Measurements from ENCODE around the gene SYT3. TPM values are rescaled to one million over a fixed set of nuclear protein-coding genes. Genes with fewer than 3 reads are reported as not detected.
"Not testable (repeated sequence)": the region's sequence is repeated elsewhere in the genome, so short reads cannot be mapped to it uniquely, and the experiment has no call there.

The SYT3 gene
- total RNA-seq, 1 donor from 2014 or later: 0.22 TPM

DNA sequence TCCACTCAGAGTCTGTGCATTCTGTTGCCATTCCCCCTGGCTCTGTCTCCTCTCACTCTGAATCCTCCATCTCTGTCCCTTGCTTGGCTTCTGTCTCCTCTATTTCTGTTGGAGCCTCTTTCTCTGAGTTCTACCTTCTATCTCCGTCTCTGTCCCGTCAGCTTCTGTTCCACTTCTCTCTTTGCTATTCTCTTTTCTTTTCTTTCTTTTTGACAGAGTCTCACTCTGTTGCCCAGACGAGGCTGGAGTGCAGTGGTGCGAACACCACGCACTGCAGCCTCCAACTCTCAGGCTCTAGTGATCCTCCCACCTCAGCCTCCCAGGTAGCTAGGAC is 37.6 kb downstream of the SYT3 start:
- intact Hi-C loops (cut with micrococcal nuclease): no loop called here
- Histone ChIP-seq H3K36me3 (no peaks in the 10 kb centered on the region), H3K27me3 (ENCODE audit: low read depth) (peaks cover 83% of the 10 kb centered on the region), H3K9me3 (replicated peaks) (no peaks in the 10 kb centered on the region), H3K4me1 (no peaks in the 10 kb centered on the region), H3K4me3 (no peak overlapping the region), H3K27ac (replicated peaks) (no peak overlapping the region)
- TF ChIP-seq, protein P1, sequence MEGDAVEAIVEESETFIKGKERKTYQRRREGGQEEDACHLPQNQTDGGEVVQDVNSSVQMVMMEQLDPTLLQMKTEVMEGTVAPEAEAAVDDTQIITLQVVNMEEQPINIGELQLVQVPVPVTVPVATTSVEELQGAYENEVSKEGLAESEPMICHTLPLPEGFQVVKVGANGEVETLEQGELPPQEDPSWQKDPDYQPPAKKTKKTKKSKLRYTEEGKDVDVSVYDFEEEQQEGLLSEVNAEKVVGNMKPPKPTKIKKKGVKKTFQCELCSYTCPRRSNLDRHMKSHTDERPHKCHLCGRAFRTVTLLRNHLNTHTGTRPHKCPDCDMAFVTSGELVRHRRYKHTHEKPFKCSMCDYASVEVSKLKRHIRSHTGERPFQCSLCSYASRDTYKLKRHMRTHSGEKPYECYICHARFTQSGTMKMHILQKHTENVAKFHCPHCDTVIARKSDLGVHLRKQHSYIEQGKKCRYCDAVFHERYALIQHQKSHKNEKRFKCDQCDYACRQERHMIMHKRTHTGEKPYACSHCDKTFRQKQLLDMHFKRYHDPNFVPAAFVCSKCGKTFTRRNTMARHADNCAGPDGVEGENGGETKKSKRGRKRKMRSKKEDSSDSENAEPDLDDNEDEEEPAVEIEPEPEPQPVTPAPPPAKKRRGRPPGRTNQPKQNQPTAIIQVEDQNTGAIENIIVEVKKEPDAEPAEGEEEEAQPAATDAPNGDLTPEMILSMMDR (IDR thresholded peaks at IDR 0.05; ENCODE audit: borderline replicate concordance): no peak
- no peak for DNase-seq

DNA sequence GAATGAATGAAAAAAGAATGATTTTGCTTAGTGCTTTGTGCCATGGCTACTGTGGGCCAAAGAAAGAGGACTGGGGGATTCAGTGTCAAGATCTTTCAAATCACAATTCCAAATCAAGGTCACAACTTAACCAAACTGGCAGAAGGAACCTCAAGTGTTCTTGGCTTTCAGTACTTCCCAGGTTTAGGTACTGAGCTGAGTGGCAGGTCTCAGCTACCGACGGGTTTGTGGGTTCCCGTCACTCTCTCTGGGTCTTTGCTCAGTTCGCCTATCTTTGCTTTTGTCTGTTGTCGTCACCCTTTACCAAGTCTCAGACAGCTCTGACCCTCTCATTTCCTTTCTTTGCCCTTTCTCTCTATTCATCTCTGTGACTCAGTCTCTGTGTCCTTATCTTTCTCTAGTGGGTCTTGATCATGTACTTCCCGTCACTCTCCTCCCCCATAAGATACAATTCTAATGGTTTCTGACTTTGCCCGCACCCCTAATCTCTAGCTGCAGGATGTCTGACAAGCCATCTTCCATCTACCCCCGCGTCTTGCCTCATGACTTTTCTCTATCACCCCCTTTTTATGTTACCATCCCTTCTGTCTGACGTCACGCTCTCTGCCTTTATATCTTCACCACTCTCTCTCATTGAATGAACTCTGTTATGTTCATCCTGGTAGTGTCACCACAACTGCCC is 38.1 kb downstream of the SYT3 start:
- H3K4me1 ChIP-seq: no peaks in the 10 kb centered on the region
- intact Hi-C loops (cut with micrococcal nuclease): no loop called here
- TF ChIP-seq, protein P1 (IDR thresholded peaks at IDR 0.05; ENCODE audit: borderline replicate concordance): no peak
- H3K4me3 ChIP-seq: no peak overlapping the region
- peaks cover 83% of the 10 kb centered on the region for H3K27me3 ChIP-seq (ENCODE audit: low read depth)
- DNase-seq: no peak
- H3K36me3 ChIP-seq: no peaks in the 10 kb centered on the region
- H3K9me3 ChIP-seq (replicated peaks): no peaks in the 10 kb centered on the region
- H3K27ac ChIP-seq (replicated peaks): no peak overlapping the region

DNA sequence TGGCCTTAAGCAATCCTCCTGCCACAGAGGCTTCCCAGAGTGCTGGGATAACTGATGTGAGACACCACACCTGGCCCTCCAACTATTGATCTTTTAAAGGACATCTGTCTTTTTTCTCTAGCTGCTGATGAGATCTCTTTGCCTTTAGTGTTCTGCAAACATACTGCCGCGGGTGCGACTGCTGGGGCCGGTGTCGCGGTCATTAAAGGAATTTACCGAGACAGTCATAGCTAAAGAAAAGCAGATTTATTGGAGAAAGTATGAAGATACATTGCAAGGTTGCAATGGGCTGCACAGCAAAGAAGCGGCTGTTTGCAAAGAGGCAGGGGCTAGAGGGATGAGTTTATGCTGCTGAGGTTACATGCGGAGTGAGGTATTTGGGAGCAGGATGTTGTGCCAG is 40.3 kb downstream of the SYT3 start:
- no peaks in the 10 kb centered on the region for H3K36me3 ChIP-seq
- no peak overlapping the region for H3K27ac ChIP-seq (replicated peaks)
- TF ChIP-seq, protein P1 (IDR thresholded peaks at IDR 0.05; ENCODE audit: borderline replicate concordance): no peak
- H3K9me3 ChIP-seq (replicated peaks): no peaks in the 10 kb centered on the region
- DNase-seq: no peak
- H3K4me1 ChIP-seq: no peaks in the 10 kb centered on the region
- intact Hi-C loops (cut with micrococcal nuclease): no loop called here
- no peak overlapping the region for H3K4me3 ChIP-seq
- H3K27me3 ChIP-seq (ENCODE audit: low read depth): peaks cover 82% of the 10 kb centered on the region

DNA sequence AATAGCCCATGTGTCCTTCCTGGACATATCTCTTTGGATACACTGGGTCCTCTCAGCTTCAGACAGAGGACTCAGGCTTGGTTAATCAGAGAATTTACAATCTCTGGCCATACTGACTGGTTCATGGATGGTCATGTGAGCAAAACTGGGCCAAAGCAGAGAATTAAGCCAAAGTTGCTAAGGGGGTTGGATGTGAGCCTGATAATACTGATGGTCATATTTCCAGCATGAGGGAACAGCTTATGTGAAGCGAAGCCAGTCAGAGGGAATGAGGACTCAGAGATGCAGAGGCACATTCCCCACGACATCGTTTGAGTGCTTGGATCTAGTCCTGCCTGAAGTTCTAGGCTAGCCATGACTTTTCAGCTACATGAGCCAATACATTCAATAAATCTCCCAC is 49.5 kb downstream of the SYT3 start:
- Histone ChIP-seq H3K4me1 (no peaks in the 10 kb centered on the region), H3K27me3 (ENCODE audit: low read depth) (peaks cover 72% of the 10 kb centered on the region), H3K9me3 (replicated peaks) (no peaks in the 10 kb centered on the region), H3K27ac (replicated peaks) (no peak overlapping the region), H3K4me3 (no peak overlapping the region), H3K36me3 (no peaks in the 10 kb centered on the region)
- TF ChIP-seq, protein P1 (IDR thresholded peaks at IDR 0.05; ENCODE audit: borderline replicate concordance): no peak
- intact Hi-C loops (cut with micrococcal nuclease): no loop called here
- no peak for DNase-seq

DNA sequence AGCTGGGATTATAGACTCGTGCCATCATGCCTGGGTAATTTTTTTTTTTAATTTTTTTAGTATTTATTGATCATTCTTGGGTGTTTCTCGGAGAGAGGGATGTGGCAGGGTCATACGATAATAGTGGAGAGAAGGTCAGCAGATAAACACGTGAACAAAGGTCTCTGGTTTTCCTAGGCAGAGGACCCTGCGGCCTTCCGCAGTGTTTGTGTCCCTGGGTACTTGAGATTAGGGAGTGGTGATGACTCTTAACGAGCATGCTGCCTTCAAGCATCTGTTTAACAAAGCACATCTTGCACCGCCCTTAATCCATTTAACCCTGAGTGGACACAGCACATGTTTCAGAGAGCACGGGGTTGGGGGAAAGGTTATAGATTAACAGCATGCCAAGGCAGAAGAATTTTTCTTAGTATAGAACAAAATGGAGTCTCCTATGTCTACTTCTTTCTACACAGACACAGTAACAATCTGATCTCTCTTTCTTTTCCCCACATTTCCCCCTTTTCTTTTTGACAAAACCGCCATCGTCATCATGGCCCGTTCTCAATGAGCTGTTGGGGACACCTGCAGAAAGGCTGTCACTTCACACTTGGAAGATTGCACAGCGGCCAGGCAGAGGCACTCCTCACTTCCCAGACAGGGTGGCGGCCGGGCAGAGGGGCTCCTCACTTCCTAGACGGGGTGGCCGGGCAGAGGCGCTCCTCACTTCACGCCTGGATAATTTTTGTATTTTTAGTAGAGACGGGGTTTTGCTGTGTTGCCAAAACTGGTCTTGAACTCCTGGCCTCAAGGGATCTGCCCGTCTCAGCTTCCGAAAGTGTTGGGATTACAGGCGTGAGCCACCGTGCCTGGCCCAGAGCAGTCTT is 57.7 kb downstream of the SYT3 start:
- H3K9me3 ChIP-seq (replicated peaks); H3K27ac ChIP-seq (replicated peaks); H3K4me1 ChIP-seq; DNase-seq; H3K36me3 ChIP-seq; H3K4me3 ChIP-seq; intact Hi-C loops (cut with micrococcal nuclease): not testable (repeated sequence)
- H3K27me3 ChIP-seq (ENCODE audit: low read depth): peaks cover 61% of the 10 kb centered on the region
